Stimulated activated CD4-positive, alpha-beta T cell treated with anti-CD3 and anti-CD28 coated beads, Interleukin-12 subunit alpha, Interleukin-12 subunit beta, amount 100 ng/mL, for 4 hours (primary cell): ENCODE data around the gene GHDC.
A peak's percentile ranks its signal among the peaks of the same experiment; 100 is the strongest.
"Not testable (repeated sequence)": the region's sequence is repeated elsewhere in the genome, so short reads cannot be mapped to it uniquely, and the experiment has no call there.

Source experiments
- DNase-seq: peaks from one replicate; pipeline ENCODE4 v3.0.0-alpha.2; 2020

GHDC gene

GRCh38 chr17:42202696-42203095 lies 8.4 kb upstream of the GHDC start:
- DNase-seq = no peak

GRCh38 chr17:42202159-42202558 lies 7.9 kb upstream of the GHDC start:
- no peak for DNase-seq

- no peak for DNase-seq
Observed at GRCh38 chr17:42201458-42201772, 7.1 kb upstream of the GHDC start.

- DNase-seq = no peak
Observed at GRCh38 chr17:42200706-42201457, 6.6 kb upstream of the GHDC start.

- no peak for DNase-seq
Observed at GRCh38 chr17:42199416-42200011, 5.2 kb upstream of the GHDC start.

- DNase-seq = no peak
Observed at GRCh38 chr17:42198897-42199296, 4.6 kb upstream of the GHDC start.

- DNase-seq = no peak
Observed at GRCh38 chr17:42197564-42198156, 3.4 kb upstream of the GHDC start.

GRCh38 chr17:42193216-42193968 lies 902 bp downstream of the GHDC start:
- no peak for DNase-seq

- no peak for DNase-seq
Observed at GRCh38 chr17:42192189-42193126, 1.8 kb downstream of the GHDC start.

GRCh38 chr17:42191275-42191608 lies 3.1 kb downstream of the GHDC start:
- DNase-seq = no peak

- DNase-seq = no peak
Observed at GRCh38 chr17:42190491-42191274, 3.6 kb downstream of the GHDC start.

- no peak for DNase-seq
Observed at GRCh38 chr17:42189651-42189965, 4.7 kb downstream of the GHDC start.

- no peak for DNase-seq
Observed at GRCh38 chr17:42188749-42189650, 5.3 kb downstream of the GHDC start.

GRCh38 chr17:42187833-42188232 lies 6.5 kb downstream of the GHDC start:
- no peak for DNase-seq

GRCh38 chr17:42186191-42186590 lies 8.1 kb downstream of the GHDC start:
- DNase-seq = not testable (repeated sequence)

GRCh38 chr17:42185621-42185930 lies 8.7 kb downstream of the GHDC start:
- no peak for DNase-seq

- DNase-seq = no peak
Observed at GRCh38 chr17:42184713-42185620, 9.3 kb downstream of the GHDC start, which contains the start of gene HCRT. Gene HCRT, minus strand, starts transcription at chr17:42185452. Its CDS starts 87 bp downstream, at chr17:42185365.

GRCh38 chr17:42183741-42184711 lies 10.3 kb downstream of the GHDC start:
- peak; percentile 79 for DNase-seq
